Femur (tissue), 1 donor: ENCODE data around the gene SMC3.
"Not testable (repeated sequence)": the region's sequence is repeated elsewhere in the genome, so short reads cannot be mapped to it uniquely, and the experiment has no call there.

Source experiments
- DNase-seq: peaks from one replicate; pipeline ENCODE4 v3.0.0-alpha.2; 2017

SMC3 gene

GRCh38 chr10:110591760-110592159 lies 24.3 kb downstream of the SMC3 start:
- no peak for DNase-seq

- no peak for DNase-seq
These were observed 30.0 kb downstream of the SMC3 start for GRCh38 chr10:110597476-110597875.

- DNase-seq: no peak
These were observed 33.1 kb downstream of the SMC3 start for GRCh38 chr10:110600487-110601101.

- no peak for DNase-seq
These were observed 34.1 kb downstream of the SMC3 start for GRCh38 chr10:110601581-110601980.

DNA sequence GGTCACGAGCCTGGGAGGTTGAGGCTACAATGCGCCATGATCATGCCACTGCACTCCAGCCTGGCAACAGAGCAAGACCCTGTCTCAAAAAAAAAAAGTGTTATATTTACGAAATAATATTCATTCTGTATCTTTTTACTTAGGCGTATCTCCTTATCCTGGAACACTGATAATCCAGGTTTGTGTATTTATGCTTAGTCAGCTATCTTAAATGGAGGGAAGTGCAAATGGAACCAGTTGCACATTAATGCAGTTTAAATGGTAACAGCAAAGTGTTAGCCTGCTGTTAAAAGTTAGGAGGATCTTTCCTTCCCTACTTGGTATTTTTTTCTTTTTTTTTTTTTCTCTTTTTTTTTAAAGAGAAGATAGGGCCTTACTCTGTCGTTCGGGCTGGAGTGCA lies 40.6 kb downstream of the SMC3 start:
- no peak for DNase-seq

DNA sequence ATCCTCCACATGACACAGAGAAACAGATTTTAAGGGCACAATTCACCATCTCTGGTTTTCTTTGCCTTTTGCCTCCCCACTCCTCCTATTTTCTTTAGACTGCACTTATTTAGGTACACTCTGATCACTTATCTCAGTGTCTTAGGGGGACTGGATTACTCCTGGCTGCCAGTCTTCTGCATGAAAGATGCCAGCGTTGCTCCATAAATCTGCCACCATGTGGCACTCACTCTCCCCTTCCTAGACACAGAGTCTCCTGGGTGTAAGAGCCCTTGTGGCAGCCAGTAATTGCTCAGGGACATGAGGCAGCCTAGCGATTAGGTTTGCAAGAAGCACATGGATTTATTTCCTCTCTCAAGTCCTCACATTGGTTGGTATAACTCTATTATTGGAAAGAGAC lies 42.1 kb downstream of the SMC3 start:
- no peak for DNase-seq

DNA sequence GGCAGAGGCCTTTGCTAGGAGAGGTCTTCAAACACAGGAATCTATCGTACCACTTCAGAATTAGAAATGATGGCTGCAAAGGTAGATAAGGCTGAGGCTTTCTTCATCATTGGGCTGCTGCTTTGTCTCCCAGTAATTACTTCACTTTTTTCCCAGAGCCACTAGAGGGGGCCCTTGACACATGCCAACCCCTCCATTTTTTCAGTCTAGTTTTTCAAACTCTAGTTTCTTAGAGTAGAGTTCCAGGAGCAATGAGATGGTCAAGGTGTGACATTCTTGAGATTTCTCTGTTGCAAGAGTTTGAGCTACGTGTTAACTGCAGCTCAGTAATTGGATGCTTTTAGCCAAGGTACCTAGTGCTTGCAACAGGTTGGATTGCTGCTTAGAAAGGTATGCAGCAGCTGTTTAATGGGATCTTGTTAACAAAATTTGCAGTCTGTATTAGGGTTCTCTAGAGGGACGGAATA lies 42.8 kb downstream of the SMC3 start:
- DNase-seq: peak; percentile 61

DNA sequence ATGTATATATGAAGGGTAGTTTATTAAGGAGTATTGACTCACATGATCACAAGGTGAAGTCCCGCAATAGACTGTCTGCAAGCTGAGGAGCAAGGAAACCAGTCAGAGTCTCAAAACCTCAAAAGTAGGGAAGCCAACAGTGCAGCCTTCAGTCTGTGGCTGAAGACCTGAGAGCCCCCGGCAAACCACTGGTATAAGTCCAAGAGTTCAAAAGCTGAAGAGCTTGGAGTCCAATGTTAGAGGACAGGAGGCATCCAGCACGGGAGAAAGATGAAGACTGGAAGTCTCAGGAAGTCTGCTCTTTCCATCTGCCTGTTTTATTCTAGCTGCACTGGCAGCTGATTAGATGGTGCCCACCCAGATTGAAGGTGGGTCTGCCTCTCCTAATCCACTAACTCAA lies 43.3 kb downstream of the SMC3 start:
- not testable (repeated sequence) for DNase-seq

- no peak for DNase-seq
These were observed 44.6 kb downstream of the SMC3 start for GRCh38 chr10:110612087-110612486.

- DNase-seq: no peak
These were observed 45.1 kb downstream of the SMC3 start for GRCh38 chr10:110612629-110613028.

GRCh38 chr10:110613341-110613995 lies 46.0 kb downstream of the SMC3 start:
- DNase-seq: no peak

- DNase-seq: no peak
These were observed 46.6 kb downstream of the SMC3 start for GRCh38 chr10:110613996-110614495.

- DNase-seq: no peak
These were observed 47.7 kb downstream of the SMC3 start for GRCh38 chr10:110615057-110615747.

DNA sequence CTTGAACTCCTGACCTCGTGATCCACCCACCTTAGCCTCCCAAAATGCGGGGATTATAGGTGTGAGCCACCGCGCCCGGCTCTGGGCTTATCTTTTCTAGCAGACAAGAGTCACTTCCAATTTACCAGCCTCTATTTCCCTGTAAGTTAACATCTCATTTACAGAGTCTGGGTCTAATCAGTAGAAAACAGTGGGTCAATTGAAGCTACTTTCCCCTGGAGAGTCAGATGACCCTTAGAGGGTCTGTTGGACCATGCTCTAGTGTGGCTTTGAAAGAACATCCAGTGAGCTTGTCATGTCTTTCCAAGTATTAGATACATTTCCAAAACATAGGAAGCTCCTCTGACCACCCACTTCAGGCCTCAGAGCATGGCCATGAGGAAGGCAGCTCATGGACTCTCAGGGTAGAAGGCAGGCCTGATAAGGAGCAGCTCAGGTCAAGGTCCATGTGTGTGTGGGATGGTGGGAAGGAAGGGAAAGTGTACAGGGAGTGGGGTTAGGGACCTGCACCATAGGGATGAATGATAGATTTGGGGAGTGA lies 49.1 kb downstream of the SMC3 start:
- no peak for DNase-seq

GRCh38 chr10:110617425-110618229 lies 50.1 kb downstream of the SMC3 start:
- DNase-seq: peak; percentile 64

GRCh38 chr10:110618230-110618610 lies 50.7 kb downstream of the SMC3 start:
- no peak for DNase-seq

- no peak for DNase-seq
These were observed 52.3 kb downstream of the SMC3 start for GRCh38 chr10:110619514-110620397.

GRCh38 chr10:110620398-110620719 lies 52.9 kb downstream of the SMC3 start:
- no peak for DNase-seq

DNA sequence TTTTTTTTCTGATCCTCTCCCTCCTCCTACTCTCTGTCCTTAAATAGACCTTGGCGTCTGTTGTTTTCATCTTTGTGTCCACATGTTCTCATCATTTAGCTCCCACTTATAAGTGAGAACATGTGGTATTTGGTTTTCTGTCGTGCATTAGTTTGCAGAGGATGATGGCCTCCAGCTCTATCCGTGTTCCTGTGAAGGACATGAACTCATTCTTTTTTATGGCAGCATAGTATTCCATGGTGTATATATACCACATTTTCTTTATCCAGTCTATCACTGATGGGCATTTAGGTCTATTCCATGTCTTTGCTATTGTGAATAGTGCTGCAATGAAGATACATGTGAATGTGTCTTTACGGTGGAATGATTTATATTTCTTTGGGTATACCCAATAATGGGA lies 55.8 kb downstream of the SMC3 start:
- not testable (repeated sequence) for DNase-seq

DNA sequence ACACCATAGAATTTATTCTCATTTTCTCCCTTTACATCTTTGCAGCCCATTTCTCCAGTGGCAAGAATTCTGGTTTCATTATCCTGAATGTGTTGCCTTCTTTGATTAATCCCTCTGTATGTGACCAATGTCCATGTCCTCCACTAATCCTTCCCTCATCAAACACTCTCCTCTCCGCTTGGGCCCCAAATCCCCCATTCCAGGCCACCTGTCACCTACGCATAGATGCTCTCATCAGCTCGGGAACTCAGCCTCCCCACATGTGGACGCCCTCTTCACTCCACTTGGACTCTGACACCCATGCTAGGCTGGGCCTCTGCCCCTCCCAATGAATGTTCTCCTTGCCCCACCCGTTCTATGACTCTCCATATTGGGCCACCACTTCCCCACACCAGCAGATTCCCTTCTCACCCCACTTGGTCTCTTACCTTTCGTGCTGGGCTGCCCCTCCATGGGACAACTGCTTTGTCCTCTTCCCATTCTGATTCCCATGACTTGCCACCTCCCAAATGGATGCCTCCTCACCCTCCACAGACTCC lies 57.9 kb downstream of the SMC3 start:
- DNase-seq: no peak
